ENCODE results near the gene EPB41L2.

- TF ChIP-seq, protein P1, sequence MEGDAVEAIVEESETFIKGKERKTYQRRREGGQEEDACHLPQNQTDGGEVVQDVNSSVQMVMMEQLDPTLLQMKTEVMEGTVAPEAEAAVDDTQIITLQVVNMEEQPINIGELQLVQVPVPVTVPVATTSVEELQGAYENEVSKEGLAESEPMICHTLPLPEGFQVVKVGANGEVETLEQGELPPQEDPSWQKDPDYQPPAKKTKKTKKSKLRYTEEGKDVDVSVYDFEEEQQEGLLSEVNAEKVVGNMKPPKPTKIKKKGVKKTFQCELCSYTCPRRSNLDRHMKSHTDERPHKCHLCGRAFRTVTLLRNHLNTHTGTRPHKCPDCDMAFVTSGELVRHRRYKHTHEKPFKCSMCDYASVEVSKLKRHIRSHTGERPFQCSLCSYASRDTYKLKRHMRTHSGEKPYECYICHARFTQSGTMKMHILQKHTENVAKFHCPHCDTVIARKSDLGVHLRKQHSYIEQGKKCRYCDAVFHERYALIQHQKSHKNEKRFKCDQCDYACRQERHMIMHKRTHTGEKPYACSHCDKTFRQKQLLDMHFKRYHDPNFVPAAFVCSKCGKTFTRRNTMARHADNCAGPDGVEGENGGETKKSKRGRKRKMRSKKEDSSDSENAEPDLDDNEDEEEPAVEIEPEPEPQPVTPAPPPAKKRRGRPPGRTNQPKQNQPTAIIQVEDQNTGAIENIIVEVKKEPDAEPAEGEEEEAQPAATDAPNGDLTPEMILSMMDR (IDR thresholded peaks at IDR 0.05; ENCODE audit: poor library complexity), result no peak
- TF ChIP-seq EZH2 (IDR thresholded peaks at IDR 0.05; ENCODE audit: borderline replicate concordance), result no peak
Observed at GRCh38 chr6:130928158-130928912, 134.7 kb downstream of the EPB41L2 start.
